ENCODE data around the gene SSR1.
"Not testable (repeated sequence)": the region's sequence is repeated elsewhere in the genome, so short reads cannot be mapped to it uniquely, and the experiment has no call there.

SSR1 gene

GRCh38 chr6:7312616-7313504 is at the start of gene SSR1:
SSR1 (minus strand) TSS chr6:7313199; CDS start chr6:7313120, 79 bp downstream.
- DNase-seq (ENCODE audit: low spot score): peak; percentile 97

GRCh38 chr6:7351916-7352315 is 38.9 kb upstream of the SSR1 start:
- DNase-seq (ENCODE audit: low spot score): not testable (repeated sequence)

- not testable (repeated sequence) for DNase-seq (ENCODE audit: low spot score)
These were observed 37.6 kb upstream of the SSR1 start for GRCh38 chr6:7350591-7350990.

- DNase-seq (ENCODE audit: low spot score): not testable (repeated sequence)
These were observed 34.6 kb upstream of the SSR1 start for GRCh38 chr6:7347551-7347997.

GRCh38 chr6:7344773-7345450 is 31.9 kb upstream of the SSR1 start:
- DNase-seq (ENCODE audit: low spot score): not testable (repeated sequence)

- no peak for DNase-seq (ENCODE audit: low spot score)
These were observed 30.8 kb upstream of the SSR1 start for GRCh38 chr6:7343546-7344475.

- DNase-seq (ENCODE audit: low spot score): peak; percentile 12
These were observed 29.2 kb upstream of the SSR1 start for GRCh38 chr6:7341989-7342742.

GRCh38 chr6:7341271-7341670 is 28.3 kb upstream of the SSR1 start:
- no peak for DNase-seq (ENCODE audit: low spot score)

- DNase-seq (ENCODE audit: low spot score): not testable (repeated sequence)
These were observed 26.2 kb upstream of the SSR1 start for GRCh38 chr6:7339007-7339732.

- DNase-seq (ENCODE audit: low spot score): no peak
These were observed 25.0 kb upstream of the SSR1 start for GRCh38 chr6:7338031-7338430.

GRCh38 chr6:7335519-7335918 is 22.5 kb upstream of the SSR1 start:
- DNase-seq (ENCODE audit: low spot score): no peak

- DNase-seq (ENCODE audit: low spot score): no peak
These were observed 21.7 kb upstream of the SSR1 start for GRCh38 chr6:7334685-7335084.

- DNase-seq (ENCODE audit: low spot score): no peak
These were observed 19.2 kb upstream of the SSR1 start for GRCh38 chr6:7332090-7332745.

- DNase-seq (ENCODE audit: low spot score): no peak
These were observed 18.5 kb upstream of the SSR1 start for GRCh38 chr6:7331452-7331851.

GRCh38 chr6:7328243-7328642 is 15.2 kb upstream of the SSR1 start:
- DNase-seq (ENCODE audit: low spot score): no peak

- DNase-seq (ENCODE audit: low spot score): no peak
These were observed 12.8 kb upstream of the SSR1 start for GRCh38 chr6:7325750-7326149.

GRCh38 chr6:7324520-7324919 is 11.5 kb upstream of the SSR1 start:
- DNase-seq (ENCODE audit: low spot score): no peak

GRCh38 chr6:7323074-7323473 is 10.1 kb upstream of the SSR1 start:
- DNase-seq (ENCODE audit: low spot score): no peak

GRCh38 chr6:7321866-7322265 is 8.9 kb upstream of the SSR1 start:
- DNase-seq (ENCODE audit: low spot score): not testable (repeated sequence)

- not testable (repeated sequence) for DNase-seq (ENCODE audit: low spot score)
These were observed 6.4 kb upstream of the SSR1 start for GRCh38 chr6:7319406-7319805.
